ENCODE results near the gene ATG7. TPM values are rescaled to one million over a fixed set of nuclear protein-coding genes. Genes with fewer than 3 reads are reported as not detected.
"Not testable (repeated sequence)": the region's sequence is repeated elsewhere in the genome, so short reads cannot be mapped to it uniquely, and the experiment has no call there.

ATG7 gene
- total RNA-seq, 4 donors from 2014 or later = 54.8 to 126 (median 100) TPM

DNA sequence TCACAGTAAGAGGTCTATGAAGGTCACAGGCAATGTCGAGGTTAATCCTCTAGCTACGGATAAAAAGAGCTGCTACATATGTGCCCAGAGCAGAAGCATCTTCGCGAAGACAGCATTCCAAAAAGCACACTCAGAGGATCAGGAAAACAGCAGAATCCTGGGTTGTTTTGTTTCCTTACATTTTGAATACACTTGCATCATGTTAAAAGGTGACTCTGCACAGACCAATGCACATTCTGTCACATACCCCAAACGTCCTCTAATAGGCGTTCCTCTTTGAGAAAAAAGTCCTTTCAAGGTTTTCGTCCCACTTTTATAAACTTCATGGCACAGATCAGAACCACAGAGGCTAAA lies 318.8 kb downstream of the ATG7 start:
- TF ChIP-seq, protein P1, sequence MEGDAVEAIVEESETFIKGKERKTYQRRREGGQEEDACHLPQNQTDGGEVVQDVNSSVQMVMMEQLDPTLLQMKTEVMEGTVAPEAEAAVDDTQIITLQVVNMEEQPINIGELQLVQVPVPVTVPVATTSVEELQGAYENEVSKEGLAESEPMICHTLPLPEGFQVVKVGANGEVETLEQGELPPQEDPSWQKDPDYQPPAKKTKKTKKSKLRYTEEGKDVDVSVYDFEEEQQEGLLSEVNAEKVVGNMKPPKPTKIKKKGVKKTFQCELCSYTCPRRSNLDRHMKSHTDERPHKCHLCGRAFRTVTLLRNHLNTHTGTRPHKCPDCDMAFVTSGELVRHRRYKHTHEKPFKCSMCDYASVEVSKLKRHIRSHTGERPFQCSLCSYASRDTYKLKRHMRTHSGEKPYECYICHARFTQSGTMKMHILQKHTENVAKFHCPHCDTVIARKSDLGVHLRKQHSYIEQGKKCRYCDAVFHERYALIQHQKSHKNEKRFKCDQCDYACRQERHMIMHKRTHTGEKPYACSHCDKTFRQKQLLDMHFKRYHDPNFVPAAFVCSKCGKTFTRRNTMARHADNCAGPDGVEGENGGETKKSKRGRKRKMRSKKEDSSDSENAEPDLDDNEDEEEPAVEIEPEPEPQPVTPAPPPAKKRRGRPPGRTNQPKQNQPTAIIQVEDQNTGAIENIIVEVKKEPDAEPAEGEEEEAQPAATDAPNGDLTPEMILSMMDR (IDR thresholded peaks at IDR 0.05) = no peak
- TF ChIP-seq POLR2A (IDR thresholded peaks at IDR 0.05) = no peak
- intact Hi-C loops (cut with DNase I; ENCODE audit: low total_unique reads) = no loop called here
- no peaks in the 10 kb centered on the region for H3K27me3 ChIP-seq
- H3K9me3 ChIP-seq = no peaks in the 10 kb centered on the region
- no peak overlapping the region for H3K4me3 ChIP-seq
- H3K36me3 ChIP-seq = no peaks in the 10 kb centered on the region
- no peak for DNase-seq
- H3K4me1 ChIP-seq = peaks cover 14 to 27% of the 10 kb centered on the region in 2 donors
- peak overlapping the region; percentile 88 to 92 for H3K27ac ChIP-seq

DNA sequence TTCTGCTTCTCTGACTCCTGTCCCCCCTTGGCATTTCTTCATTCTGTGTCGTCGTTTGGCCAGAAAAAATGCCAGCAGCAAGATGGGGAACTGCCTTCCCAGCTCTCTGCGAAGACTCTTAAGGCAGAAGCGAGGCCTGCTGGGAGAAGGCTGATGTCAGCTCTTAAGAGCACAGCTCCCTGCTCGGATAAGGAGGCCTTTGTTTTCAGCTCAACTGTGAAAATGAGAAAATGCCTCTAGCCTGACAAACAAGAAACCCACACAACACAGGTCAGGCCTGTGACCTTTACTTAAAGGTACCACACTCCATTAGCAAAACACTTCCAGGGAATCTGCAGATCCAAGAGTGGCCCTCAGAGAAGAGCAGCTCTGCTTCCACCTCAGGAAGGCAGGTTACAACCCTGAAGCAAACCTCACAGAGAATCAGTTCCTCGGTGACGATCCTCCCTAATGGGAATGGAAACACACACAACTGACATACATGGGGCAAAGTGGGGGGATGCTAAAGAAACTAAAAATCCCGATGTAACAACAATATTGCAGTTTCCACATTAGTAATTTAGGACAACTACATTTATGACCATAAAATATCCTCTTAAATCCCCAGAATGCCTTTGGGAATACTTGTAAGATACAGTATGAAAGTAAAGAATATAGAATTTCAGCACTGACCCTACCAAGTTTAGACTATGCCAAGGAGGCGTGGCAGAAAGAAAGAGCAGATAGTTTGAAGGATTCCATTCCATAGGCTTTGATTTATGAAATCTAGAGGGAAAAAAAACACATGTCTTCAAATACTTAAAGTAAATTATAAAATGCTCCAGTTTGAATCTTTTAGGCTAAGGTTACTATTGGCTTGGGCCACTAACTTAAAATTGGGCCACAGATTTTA lies 319.4 kb downstream of the ATG7 start:
- H3K27ac ChIP-seq = peak overlapping the region; percentile 88 to 92
- H3K4me3 ChIP-seq = no peak overlapping the region
- H3K36me3 ChIP-seq = no peaks in the 10 kb centered on the region
- no peaks in the 10 kb centered on the region for H3K27me3 ChIP-seq
- no peaks in the 10 kb centered on the region for H3K9me3 ChIP-seq
- TF ChIP-seq, protein P1 (IDR thresholded peaks at IDR 0.05) = no peak
- TF ChIP-seq POLR2A (IDR thresholded peaks at IDR 0.05) = no peak
- peaks cover 17 to 27% of the 10 kb centered on the region in 2 donors for H3K4me1 ChIP-seq
- DNase-seq = peak; percentile 54 to 65
- intact Hi-C loops (cut with DNase I; ENCODE audit: low total_unique reads) = no loop called here

DNA sequence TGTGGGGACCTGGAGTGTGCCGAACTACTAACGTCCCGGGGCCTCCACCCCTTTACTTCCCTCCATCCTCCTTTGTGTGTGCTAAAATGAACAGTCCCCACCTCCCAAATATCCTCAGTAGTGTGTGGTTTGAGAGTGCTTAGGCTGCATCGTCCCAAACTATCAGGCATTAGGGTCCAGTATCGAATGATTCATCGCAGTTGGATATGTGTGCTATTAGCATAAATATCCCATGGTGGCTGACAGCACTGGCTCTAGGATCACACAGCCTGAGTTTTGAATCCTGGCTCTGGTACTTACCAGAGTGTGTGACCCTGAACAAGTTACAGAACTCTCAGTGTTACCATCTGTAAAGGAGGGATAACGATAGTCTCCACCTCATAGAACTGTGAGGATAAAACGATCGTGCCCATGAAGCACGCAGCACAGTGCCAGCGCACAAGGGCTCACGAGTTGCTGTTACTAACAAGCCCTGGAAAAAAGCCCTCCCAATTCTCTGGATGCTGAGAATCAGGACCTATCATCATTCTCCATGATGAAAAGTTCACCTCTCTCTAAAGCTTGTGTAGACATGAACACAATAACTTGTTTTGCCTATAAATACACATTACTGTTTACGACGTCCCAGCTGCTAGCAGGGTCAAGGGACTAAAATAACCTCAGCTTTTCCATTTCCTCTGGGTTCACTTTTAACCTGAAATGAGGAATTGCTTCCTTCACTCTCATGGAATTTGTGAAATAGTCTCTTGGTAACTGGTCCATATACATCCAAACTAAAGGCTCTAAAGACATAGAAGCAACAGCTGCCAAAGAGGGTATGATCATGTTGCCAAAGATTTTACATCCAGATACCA lies 320.5 kb downstream of the ATG7 start:
- peak; percentile 41 to 43 for DNase-seq
- H3K4me1 ChIP-seq = peaks cover 17 to 27% of the 10 kb centered on the region in 2 donors
- H3K27ac ChIP-seq = peak overlapping the region; percentile 88 to 92
- no peak overlapping the region for H3K4me3 ChIP-seq
- intact Hi-C loops (cut with DNase I; ENCODE audit: low total_unique reads) = no loop called here
- H3K27me3 ChIP-seq = no peaks in the 10 kb centered on the region
- no peaks in the 10 kb centered on the region for H3K9me3 ChIP-seq
- no peaks in the 10 kb centered on the region for H3K36me3 ChIP-seq
- TF ChIP-seq, protein P1 (IDR thresholded peaks at IDR 0.05) = no peak
- TF ChIP-seq POLR2A (IDR thresholded peaks at IDR 0.05) = no peak

DNA sequence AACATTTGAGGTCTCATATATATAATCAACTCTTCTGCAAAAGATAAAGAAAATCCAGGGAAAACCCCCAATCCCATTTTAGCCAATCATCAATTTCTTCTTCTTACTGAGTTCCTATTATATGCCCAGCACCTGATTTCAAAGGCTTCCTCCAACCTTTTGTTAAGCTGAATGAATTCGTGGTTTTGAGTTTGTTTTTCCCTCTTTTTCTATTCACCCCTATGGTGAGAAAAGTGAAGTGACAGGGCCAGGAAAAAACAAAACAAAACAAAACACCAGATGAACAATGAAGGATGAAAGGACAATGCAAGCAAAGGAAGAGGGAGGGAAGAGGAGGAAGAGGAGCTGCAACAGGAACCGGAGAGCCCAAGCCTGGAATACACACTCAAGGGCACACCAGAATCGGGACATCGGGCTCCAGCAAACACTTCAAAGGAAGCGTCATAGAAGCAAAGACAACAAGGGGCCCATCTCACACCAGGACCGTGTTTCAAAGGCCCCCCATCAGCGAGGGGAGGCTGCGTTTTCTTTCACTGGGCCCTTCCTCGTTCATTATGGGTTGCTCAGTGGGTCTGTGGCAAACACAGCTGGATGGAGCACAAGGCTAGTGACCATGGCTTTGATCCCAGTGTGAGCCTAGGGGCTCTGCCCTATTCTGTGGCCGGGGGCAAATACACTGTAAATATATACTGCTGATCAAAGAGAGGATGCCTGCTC lies 321.3 kb downstream of the ATG7 start:
- Histone ChIP-seq H3K27me3 (no peaks in the 10 kb centered on the region), H3K27ac (peak overlapping the region; percentile 88 to 92), H3K4me3 (no peak overlapping the region), H3K4me1 (peaks cover 17 to 27% of the 10 kb centered on the region in 2 donors), H3K36me3 (no peaks in the 10 kb centered on the region), H3K9me3 (no peaks in the 10 kb centered on the region)
- DNase-seq = no peak
- intact Hi-C loops (cut with DNase I; ENCODE audit: low total_unique reads) = no loop called here
- no peak for TF ChIP-seq POLR2A (IDR thresholded peaks at IDR 0.05)
- TF ChIP-seq, protein P1 (IDR thresholded peaks at IDR 0.05) = no peak

DNA sequence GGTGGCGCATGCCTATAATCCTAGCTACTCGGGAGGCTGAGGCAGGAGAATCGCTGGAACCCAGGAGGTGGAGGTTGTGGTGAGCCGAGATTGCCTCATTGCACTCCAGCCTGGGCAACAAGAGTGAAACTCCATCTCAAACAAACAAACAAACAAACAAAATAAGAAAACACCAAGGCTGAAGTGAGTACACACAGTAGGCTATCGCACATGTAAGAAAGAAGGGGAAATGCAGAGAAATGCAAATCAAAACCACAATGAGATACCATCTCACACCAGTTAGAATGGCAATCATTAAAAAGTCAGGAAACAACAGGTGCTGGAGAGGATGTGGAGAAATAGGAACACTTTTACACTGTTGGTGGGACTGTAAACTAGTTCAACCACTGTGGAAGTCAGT lies 322.8 kb downstream of the ATG7 start:
- H3K27ac ChIP-seq; H3K36me3 ChIP-seq; H3K4me3 ChIP-seq; intact Hi-C loops (cut with DNase I; ENCODE audit: low total_unique reads); H3K27me3 ChIP-seq; H3K9me3 ChIP-seq; DNase-seq: not testable (repeated sequence)
- peaks cover 18 to 24% of the 10 kb centered on the region in 2 donors for H3K4me1 ChIP-seq

Data from uterus (tissue), 4 donors.